ENCODE data around the gene EGLN2.
A peak's percentile ranks its signal among the peaks of the same experiment; 100 is the strongest.

Gene EGLN2

GRCh38 chr19:40804783-40805242, 5.8 kb downstream of the EGLN2 start (continued):
- TF ChIP-seq PRDM2 (tag by site-specific recombination; IDR thresholded peaks at IDR 0.05; ENCODE audit: borderline replicate concordance) (no peak), ZNF132 (tag by site-specific recombination; IDR thresholded peaks at IDR 0.05; ENCODE audit: borderline replicate concordance) (no peak), ZNF23 (tag by site-specific recombination; IDR thresholded peaks at IDR 0.05; ENCODE audit: borderline replicate concordance) (no peak), RBAK (tag by site-specific recombination; IDR thresholded peaks at IDR 0.05) (no peak), ZBTB48 (tag by site-specific recombination; IDR thresholded peaks at IDR 0.05) (no peak), YY2 (tag by site-specific recombination; IDR thresholded peaks at IDR 0.05) (no peak), ZNF184 (tag by site-specific recombination; IDR thresholded peaks at IDR 0.05) (no peak), ZNF521 (tag by site-specific recombination; IDR thresholded peaks at IDR 0.05) (no peak), ZNF138 (tag by site-specific recombination; IDR thresholded peaks at IDR 0.05; ENCODE audit: borderline replicate concordance) (no peak), ZNF670 (tag by site-specific recombination; IDR thresholded peaks at IDR 0.05; ENCODE audit: low read depth) (no peak), ZNF777 (tag by site-specific recombination; IDR thresholded peaks at IDR 0.05; ENCODE audit: borderline replicate concordance) (no peak), ZNF394 (tag by site-specific recombination; IDR thresholded peaks at IDR 0.05; ENCODE audit: borderline replicate concordance) (no peak), ZNF776 (tag by site-specific recombination; IDR thresholded peaks at IDR 0.05; ENCODE audit: borderline replicate concordance) (no peak), TCF7L2 (IDR thresholded peaks at IDR 0.05; ENCODE audit: borderline replicate concordance, low read depth, low read length) (no peak), ZNF354C (tag by site-specific recombination; IDR thresholded peaks at IDR 0.05; ENCODE audit: borderline replicate concordance, low read depth) (no peak), ZNF558 (tag by site-specific recombination; IDR thresholded peaks at IDR 0.05) (no peak), ZNF416 (tag by site-specific recombination; IDR thresholded peaks at IDR 0.05) (no peak), PRDM1 (tag by site-specific recombination; IDR thresholded peaks at IDR 0.05) (no peak), ZBTB8A (tag by site-specific recombination; IDR thresholded peaks at IDR 0.05) (no peak), ZNF529 (tag by site-specific recombination; IDR thresholded peaks at IDR 0.05; ENCODE audit: insufficient replicate concordance) (no peak), ZNF701 (tag by site-specific recombination; IDR thresholded peaks at IDR 0.05) (0 out of 2 replicates have a peak, but pooled peaks have one; percentile 35), ZXDB (tag by site-specific recombination; IDR thresholded peaks at IDR 0.05) (no peak), ZNF280C (tag by site-specific recombination; IDR thresholded peaks at IDR 0.05) (no peak), KLF16 (tag by site-specific recombination; IDR thresholded peaks at IDR 0.05) (no peak), WT1 (tag by site-specific recombination; IDR thresholded peaks at IDR 0.05) (peak; percentile 69; the same call in 1 of the 2 replicates), ZFHX2 (tag by site-specific recombination; conservative IDR thresholded peaks at IDR 0.05) (no peak), ZNF785 (tag by site-specific recombination; IDR thresholded peaks at IDR 0.05) (no peak), GLIS2 (tag by site-specific recombination; IDR thresholded peaks at IDR 0.05) (no peak), ZNF211 (tag by site-specific recombination; IDR thresholded peaks at IDR 0.05; ENCODE audit: low read depth) (no peak), ZNF292 (tag by site-specific recombination; IDR thresholded peaks at IDR 0.05; ENCODE audit: borderline replicate concordance, low read depth) (no peak), ZBTB17 (tag by site-specific recombination; IDR thresholded peaks at IDR 0.05) (0 out of 2 replicates have a peak, but pooled peaks have one; percentile 8), ZNF624 (tag by site-specific recombination; IDR thresholded peaks at IDR 0.05) (no peak), SP3 (tag by site-specific recombination; IDR thresholded peaks at IDR 0.05) (no peak), ZNF664 (tag by site-specific recombination; IDR thresholded peaks at IDR 0.05) (no peak), ZNF571 (tag by site-specific recombination; IDR thresholded peaks at IDR 0.05) (no peak), ZNF112 (tag by site-specific recombination; IDR thresholded peaks at IDR 0.05) (no peak)
